ENCODE measurements around the gene NAGPA. TPM values are rescaled to one million over a fixed set of nuclear protein-coding genes. Genes with fewer than 3 reads are reported as not detected.

NAGPA gene
- total RNA-seq, 4 donors from 2014 or later, result 15.1 to 27.5 (median 27.4) TPM

DNA sequence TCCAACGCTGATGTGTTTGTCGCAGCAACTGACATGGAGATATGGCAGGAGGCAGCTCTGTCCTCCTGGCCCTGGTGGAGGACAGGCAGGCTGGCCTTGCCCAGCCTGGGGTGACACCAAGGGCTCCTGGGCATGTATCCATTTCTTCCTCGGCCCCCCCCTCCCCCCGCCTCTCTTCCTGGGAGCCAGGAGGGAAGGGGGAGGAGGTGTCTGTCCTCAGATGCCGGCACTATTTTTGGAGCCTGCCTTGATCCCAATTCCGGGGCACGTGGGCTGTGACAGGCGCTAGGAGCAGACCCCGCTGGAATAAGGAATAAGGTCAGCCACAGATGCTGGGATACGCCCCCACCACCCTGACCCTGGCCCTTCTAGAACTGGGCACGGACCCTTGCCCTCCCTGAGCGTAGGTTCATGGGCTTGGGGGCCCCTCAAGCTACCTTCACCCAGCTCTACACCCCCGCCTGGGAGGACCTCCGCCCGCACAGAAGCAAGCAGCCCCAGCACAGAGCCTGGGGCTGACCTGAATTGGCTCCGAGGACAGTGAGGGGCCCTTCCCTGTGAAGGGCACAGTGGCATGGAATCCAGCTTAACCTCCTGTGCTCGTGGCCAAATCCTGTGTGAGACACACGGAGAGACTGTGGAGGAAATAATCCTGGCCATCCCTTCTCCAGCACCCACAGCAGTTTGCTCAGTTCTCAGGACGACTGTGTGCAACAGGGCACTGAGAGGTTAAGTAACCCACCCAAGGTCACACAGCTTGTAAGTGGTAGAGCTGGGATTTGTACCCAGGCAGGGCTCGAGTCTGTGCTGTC lies 51.5 kb downstream of the NAGPA start:
- DNase-seq (peak; percentile 76 to 91), ATAC-seq (peak; percentile 86 to 91)
- peak overlapping the region; percentile 90 to 96 (median 92) for H3K27ac ChIP-seq
- no peaks in the 10 kb centered on the region for H3K9me3 ChIP-seq
- H3K36me3 ChIP-seq, result no peaks in the 10 kb centered on the region
- peak overlapping the region; percentile 31 to 51 (median 45) for H3K4me3 ChIP-seq
- intact Hi-C loops (cut with DNase I; ENCODE audit: low total_unique reads) (loop anchor here (1.0 to 2.0 kb wide), 2 partner anchors 24 to 45 kb away; partner anchors contain the start of genes PPL and SEC14L5), in situ Hi-C loops (cut with MboI; ENCODE audit: low sequenced_read_pairs in 4 of 4) (no loop called here)
- H3K4me1 ChIP-seq, result peaks cover 23 to 34% of the 10 kb centered on the region in 2 donors
- TF ChIP-seq POLR2A (IDR thresholded peaks at IDR 0.05) (peak; percentile 14 to 26), CTCF (IDR thresholded peaks at IDR 0.05 in 4 of 5, conservative IDR thresholded peaks at IDR 0.05 in 1 of 5) (no peak)
- H3K27me3 ChIP-seq, result peaks cover 0 to 4% (median 0%) of the 10 kb centered on the region in 3 donors

DNA sequence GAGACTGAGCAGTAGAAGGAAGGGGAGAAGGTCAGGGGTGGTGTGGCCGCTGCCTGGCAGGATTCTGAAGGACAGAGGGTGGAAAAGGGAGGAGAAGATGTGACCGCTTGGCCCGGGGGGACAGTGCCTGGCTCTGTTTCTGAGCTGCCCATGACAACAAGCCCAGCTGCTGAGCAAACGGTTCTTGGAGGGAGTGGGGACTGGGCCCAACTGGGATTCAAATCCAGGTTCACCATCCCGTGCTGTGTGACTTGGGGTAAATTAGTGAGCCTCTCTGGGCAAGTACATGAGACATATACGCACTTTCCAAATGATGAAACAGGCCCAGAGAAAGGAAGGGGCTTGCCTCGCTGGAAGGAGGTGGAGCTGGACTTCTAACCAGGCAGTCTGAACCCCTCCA lies 52.3 kb downstream of the NAGPA start:
- TF ChIP-seq CTCF (IDR thresholded peaks at IDR 0.05 in 4 of 5, conservative IDR thresholded peaks at IDR 0.05 in 1 of 5), result no peak
- no peak for TF ChIP-seq POLR2A (IDR thresholded peaks at IDR 0.05)
- Histone ChIP-seq H3K9me3 (no peaks in the 10 kb centered on the region), H3K4me3 (peak overlapping the region in 2 of 4 donors; percentile 31 to 49), H3K4me1 (peaks cover 29 to 39% of the 10 kb centered on the region in 2 donors), H3K27ac (peak overlapping the region; percentile 90 to 96 (median 92)), H3K27me3 (peaks cover 0 to 3% (median 0%) of the 10 kb centered on the region in 3 donors), H3K36me3 (no peaks in the 10 kb centered on the region)
- no peak for ATAC-seq
- in situ Hi-C loops (cut with MboI; ENCODE audit: low sequenced_read_pairs in 4 of 4), result no loop called here
- DNase-seq, result no peak
- intact Hi-C loops (cut with DNase I; ENCODE audit: low total_unique reads), result no loop called here

DNA sequence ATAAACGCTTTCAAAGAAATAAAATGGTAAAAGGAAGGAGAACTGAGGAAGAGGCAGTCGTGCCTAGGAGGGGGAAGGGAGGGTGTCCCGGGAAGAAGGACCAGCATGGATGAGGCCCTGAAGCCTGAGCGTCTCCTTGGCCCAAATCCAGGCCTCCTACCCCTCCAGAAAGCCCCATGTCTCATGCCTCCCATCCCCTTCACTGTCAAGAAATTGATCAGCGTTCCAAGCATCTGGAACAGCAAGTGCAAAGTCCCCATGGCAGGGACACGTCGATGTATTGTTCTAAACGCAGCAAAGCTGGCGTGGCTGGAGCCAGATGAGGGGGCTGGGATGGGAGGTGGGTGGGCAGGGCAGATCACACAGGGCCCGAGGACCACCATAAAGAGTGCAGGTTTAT lies 53.0 kb downstream of the NAGPA start:
- H3K36me3 ChIP-seq, result no peaks in the 10 kb centered on the region
- no peak for ATAC-seq
- in situ Hi-C loops (cut with MboI; ENCODE audit: low sequenced_read_pairs in 4 of 4), result no loop called here
- intact Hi-C loops (cut with DNase I; ENCODE audit: low total_unique reads), result no loop called here
- peak overlapping the region; percentile 90 to 96 (median 92) for H3K27ac ChIP-seq
- H3K4me3 ChIP-seq, result no peak overlapping the region
- peaks cover 37 to 47% of the 10 kb centered on the region in 2 donors for H3K4me1 ChIP-seq
- no peaks in the 10 kb centered on the region for H3K9me3 ChIP-seq
- no peak for DNase-seq
- H3K27me3 ChIP-seq, result no peaks in the 10 kb centered on the region
- no peak for TF ChIP-seq CTCF (IDR thresholded peaks at IDR 0.05 in 4 of 5, conservative IDR thresholded peaks at IDR 0.05 in 1 of 5)
- no peak for TF ChIP-seq POLR2A (IDR thresholded peaks at IDR 0.05)

DNA sequence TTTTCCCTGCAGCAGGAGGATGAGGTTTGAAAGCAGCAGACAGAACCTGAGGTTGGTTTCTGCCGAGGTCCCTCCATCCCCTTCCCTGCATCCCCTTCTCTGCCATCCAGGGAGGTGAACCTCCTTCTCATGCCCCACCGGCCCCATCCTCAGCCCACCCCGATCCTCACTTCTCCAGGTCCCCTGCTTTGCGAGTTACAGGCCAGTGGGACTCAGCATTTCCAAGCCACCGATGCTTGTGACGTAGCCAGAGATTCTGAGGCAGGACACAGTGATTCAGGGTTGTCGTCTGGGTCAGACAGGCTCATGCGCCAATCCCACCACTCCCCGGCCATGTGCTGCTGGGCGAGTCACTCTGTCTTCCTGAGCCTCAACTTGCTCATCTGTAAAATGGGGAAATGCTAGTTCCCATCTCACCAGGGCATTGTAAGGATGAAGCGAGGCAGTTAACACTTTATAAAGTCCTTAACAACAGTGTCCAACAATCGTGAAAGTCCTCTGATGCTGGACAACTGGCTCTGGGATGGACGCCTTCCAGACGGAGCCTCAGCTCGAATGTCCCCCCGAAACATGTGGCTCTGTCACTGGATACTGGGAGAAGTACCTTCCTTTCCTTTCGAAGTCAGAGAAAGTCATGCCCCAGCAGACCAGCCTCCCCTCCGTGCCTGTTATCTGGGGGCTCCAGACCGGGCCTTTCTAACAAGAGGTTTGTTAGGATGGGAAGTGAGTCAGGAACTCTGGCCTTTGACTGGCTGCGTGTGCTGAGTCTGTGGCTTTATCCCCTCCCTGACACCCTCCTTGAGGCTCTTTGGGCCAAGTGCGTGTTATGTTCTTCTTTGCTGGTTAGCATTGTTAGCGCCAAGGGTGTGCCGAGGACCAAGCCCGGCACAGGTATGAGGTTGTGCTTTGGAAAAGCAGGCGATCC lies 53.7 kb downstream of the NAGPA start:
- DNase-seq (peak in 1 of 2 donors; percentile 34), ATAC-seq (no peak)
- TF ChIP-seq POLR2A (IDR thresholded peaks at IDR 0.05) (no peak), CTCF (IDR thresholded peaks at IDR 0.05 in 4 of 5, conservative IDR thresholded peaks at IDR 0.05 in 1 of 5) (no peak)
- peaks cover 40 to 50% of the 10 kb centered on the region in 2 donors for H3K4me1 ChIP-seq
- intact Hi-C loops (cut with DNase I; ENCODE audit: low total_unique reads) (no loop called here), in situ Hi-C loops (cut with MboI; ENCODE audit: low sequenced_read_pairs in 4 of 4) (no loop called here)
- H3K9me3 ChIP-seq, result no peaks in the 10 kb centered on the region
- H3K27ac ChIP-seq, result peak overlapping the region; percentile 90 to 96 (median 92)
- H3K36me3 ChIP-seq, result no peaks in the 10 kb centered on the region
- no peak overlapping the region for H3K4me3 ChIP-seq
- no peaks in the 10 kb centered on the region for H3K27me3 ChIP-seq

All from gastrocnemius medialis (tissue), 4 donors.